Body of pancreas (tissue), 4 donors: ENCODE measurements around the gene ZRSR2.

Source experiments
- POLR2A ChIP-seq, 3 donors: fragments of 450-650 bp; IDR thresholded peaks; one replicate each; pipeline ENCODE4 v1.6.1; 2016; ENCODE audit warnings: antibody characterized with exemption in 3 of 3, mild to moderate bottlenecking in 2 of 3
- TF ChIP-seq, protein P1 (sequence below), 7 experiments: fragments of 450-650 bp in 4 of 7; fragments of 200-600 bp in 3 of 7; sonication (generic) in 3 of 7; IDR thresholded peaks; one replicate each; pipeline ENCODE4 v1.5.1; 2016 to 2019; ENCODE audit warnings: antibody characterized with exemption in 7 of 7

DNA sequence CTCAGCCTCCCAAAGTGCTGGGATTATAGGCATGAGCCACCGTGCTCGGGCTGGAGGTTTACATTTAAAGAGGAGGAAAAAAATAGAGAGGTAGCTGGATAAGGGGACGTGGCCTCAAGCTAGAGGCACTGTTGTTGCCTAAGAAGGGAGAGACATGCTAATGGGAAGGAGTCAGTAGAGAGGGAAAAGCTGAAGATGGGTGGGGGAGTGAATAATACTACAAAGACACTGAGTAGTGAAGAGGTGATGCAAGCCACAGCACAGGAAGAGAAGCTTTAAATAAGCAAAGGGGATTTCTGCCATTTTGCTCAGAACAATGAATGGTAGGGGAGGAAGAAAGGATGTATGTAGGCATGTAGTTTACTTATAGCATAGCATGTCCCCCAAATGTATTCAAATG, 75.9 kb downstream of the ZRSR2 start:
- TF ChIP-seq POLR2A (IDR thresholded peaks at IDR 0.05): no peak
- TF ChIP-seq, protein P1, sequence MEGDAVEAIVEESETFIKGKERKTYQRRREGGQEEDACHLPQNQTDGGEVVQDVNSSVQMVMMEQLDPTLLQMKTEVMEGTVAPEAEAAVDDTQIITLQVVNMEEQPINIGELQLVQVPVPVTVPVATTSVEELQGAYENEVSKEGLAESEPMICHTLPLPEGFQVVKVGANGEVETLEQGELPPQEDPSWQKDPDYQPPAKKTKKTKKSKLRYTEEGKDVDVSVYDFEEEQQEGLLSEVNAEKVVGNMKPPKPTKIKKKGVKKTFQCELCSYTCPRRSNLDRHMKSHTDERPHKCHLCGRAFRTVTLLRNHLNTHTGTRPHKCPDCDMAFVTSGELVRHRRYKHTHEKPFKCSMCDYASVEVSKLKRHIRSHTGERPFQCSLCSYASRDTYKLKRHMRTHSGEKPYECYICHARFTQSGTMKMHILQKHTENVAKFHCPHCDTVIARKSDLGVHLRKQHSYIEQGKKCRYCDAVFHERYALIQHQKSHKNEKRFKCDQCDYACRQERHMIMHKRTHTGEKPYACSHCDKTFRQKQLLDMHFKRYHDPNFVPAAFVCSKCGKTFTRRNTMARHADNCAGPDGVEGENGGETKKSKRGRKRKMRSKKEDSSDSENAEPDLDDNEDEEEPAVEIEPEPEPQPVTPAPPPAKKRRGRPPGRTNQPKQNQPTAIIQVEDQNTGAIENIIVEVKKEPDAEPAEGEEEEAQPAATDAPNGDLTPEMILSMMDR (IDR thresholded peaks at IDR 0.05): no peak
